HG03457 (cell line): ENCODE measurements around the gene COCH.
"Not testable (repeated sequence)": the region's sequence is repeated elsewhere in the genome, so short reads cannot be mapped to it uniquely, and the experiment has no call there.

Source experiments
- ATAC-seq: cut with Tn5 transposase; IDR thresholded peaks from one replicate; pipeline ENCODE4 v1.9.1; 2021; ENCODE audit warnings: moderate number of reproducible peaks; ENCODE audit not compliant: unreplicated experiment

COCH gene

GRCh38 chr14:30921305-30921704 is 46.9 kb downstream of the COCH start:
- no peak for ATAC-seq

DNA sequence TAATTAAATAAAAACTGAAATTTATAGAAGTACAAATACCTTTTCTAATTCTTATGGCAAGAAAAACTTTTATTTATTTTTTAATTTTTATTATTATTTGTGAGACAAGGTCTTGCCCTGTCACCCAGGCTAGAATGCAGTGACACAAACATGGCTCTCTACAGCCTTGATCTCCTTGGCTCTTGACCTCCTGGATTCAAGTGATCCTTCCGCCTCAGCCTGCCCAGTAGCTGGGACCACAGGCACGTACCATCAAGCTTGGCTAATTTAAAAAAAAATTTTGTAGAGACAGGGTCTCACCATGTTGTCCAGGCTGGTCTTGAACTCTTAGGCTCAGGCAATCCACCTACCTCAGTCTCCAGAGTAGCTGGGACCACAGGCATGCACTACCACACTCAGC is 47.4 kb downstream of the COCH start:
- ATAC-seq = no peak

DNA sequence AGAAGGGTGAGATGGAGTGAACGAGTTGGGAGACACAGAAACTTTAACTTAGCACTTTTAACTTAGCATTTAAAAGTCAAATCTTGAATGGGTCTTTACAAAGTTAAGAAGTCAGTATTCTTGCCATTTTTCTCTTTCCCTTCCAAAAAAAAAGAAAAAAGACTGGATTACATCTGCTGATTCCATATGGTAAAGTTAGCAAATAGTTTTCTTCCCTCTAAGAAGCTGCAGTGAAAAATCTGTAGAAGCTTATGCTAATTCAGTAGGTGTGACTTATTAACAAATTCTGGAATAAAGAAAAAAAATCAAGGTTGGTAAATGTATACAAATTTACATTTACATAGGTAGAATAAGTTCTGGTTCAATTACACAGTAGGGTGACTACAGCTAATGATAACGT is 50.9 kb downstream of the COCH start:
- ATAC-seq = no peak

DNA sequence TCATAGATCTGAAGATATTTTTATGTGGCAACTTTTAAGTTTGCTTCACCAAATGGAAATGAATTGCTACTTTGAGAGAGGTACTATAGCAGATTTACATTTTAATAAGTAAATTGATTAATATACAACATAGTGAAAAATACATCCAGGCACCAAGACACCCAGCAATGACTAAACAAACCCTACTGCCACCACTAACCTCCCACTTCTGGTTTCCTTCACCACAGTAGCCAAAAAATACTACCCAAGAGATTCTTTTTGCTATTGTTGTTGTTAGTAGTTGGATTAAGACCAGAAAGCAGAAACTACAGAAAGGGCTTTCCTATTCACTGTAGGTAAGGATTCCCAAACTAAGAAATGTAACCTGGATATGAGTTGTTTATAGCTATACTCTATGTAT is 54.1 kb downstream of the COCH start:
- ATAC-seq = no peak

DNA sequence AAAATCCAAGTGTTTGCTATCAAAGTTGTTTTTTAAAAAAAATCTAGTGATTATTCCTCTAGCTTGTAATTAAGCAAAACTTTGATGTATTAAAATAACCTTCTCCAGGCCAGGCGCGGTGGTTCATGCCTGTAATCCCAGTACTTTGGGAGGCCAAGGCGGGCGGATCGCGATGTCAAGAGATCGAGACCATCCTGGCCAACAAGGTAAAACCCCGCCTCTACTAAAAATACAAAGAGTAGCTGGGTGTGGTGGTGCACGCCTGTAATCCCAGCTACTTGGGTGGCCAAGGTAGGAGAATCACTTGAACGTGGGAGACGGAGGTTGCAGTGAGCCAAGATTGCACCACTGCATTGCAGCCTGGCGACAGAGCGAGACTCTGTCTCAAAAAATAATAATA is 59.6 kb downstream of the COCH start:
- ATAC-seq = not testable (repeated sequence)

- ATAC-seq = no peak
Measured at GRCh38 chr14:30935445-30935844, 61.1 kb downstream of the COCH start.

DNA sequence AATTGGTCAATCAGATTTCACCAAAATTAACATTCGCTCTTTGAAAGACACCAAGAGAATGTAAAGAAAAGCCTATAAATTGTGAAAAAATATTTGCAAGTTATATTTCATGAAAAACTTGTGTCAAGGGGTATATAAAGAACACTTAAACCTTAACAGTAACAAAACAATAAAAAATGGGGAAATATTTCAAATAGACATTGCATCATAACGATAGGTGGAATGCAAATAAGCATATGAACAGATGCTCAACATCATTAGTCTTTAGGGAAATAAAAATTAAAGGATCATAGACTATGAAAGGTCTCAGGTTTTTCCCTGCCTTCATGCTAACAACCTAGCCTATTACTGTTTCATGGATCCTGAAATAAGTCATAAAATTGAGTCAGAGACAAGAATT is 64.3 kb downstream of the COCH start:
- no peak for ATAC-seq
